Panc1 (cell line): ENCODE measurements around the gene COQ2. TPM values are rescaled to one million over a fixed set of nuclear protein-coding genes. Genes with fewer than 3 reads are reported as not detected.
"Not testable (repeated sequence)": the region's sequence is repeated elsewhere in the genome, so short reads cannot be mapped to it uniquely, and the experiment has no call there.

Experiments
- ATAC-seq: fragments of 200-7000 bp; cut with Tn5 transposase; 2 replicates; pipeline ENCODE4 v1.9.1; 2020; ENCODE audit warnings: mild to moderate bottlenecking, moderate library complexity
- BruUV-seq: library from RNA; stranded (reverse); fragments of 400-500 nt; replicated peaks from 2 replicates; lab custom pipeline; 2021; lab: Mats Ljungman, UMichigan
- CTCF ChIA-PET: fragments of 300-600 bp; sonication (Branson Sonifier 250); formaldehyde crosslinking; loops from one replicate; lab custom pipeline; 2022; ENCODE audit warnings: antibody characterized with exemption; lab: Charles Lee
- POLR2A ChIA-PET: fragments of 300-600 bp; sonication (Branson Sonifier 250); formaldehyde crosslinking; loops from one replicate; lab custom pipeline; 2022; ENCODE audit warnings: antibody characterized with exemption; lab: Charles Lee
- DNase-seq: peaks from one replicate; pipeline ENCODE4 v3.0.0-alpha.2; 2010; ENCODE audit warnings: low read depth, low spot score
- H3K27ac ChIP-seq: 2 replicates; pipeline ENCODE4 v1.5.1; 2011; ENCODE audit warnings: mild to moderate bottlenecking, low read length, inconsistent platforms
- H3K27me3 ChIP-seq: fragments of 200-500 bp; sonication (Bioruptor generic); 2 replicates; pipeline ENCODE4 v1.6.0; 2014; ENCODE audit warnings: low read length, inconsistent platforms; ENCODE audit not compliant: control insufficient read depth, insufficient read depth
- H3K36me3 ChIP-seq: fragments of 200-500 bp; sonication (Bioruptor generic); 2 replicates; pipeline ENCODE4 v1.5.1; 2014; ENCODE audit warnings: inconsistent platforms, mild to moderate bottlenecking, low read length, moderate library complexity; ENCODE audit not compliant: control insufficient read depth, insufficient read depth
- H3K4me1 ChIP-seq: 2 replicates; pipeline ENCODE4 v1.5.1; 2011; ENCODE audit warnings: inconsistent platforms, mild to moderate bottlenecking, low read length, moderate library complexity; ENCODE audit not compliant: control insufficient read depth, insufficient read depth
- H3K4me3 ChIP-seq, 2 experiments: 2 replicates each; pipeline ENCODE4 v1.5.1; 2011 to 2012; ENCODE audit warnings: low read depth in 2 of 2, low read length in 2 of 2, mild to moderate bottlenecking in 2 of 2, inconsistent platforms in 1 of 2, moderate library complexity in 1 of 2
- H3K9me3 ChIP-seq: fragments of 200-500 bp; sonication (Bioruptor generic); 2 replicates; pipeline ENCODE4 v1.5.1; 2014; ENCODE audit warnings: low read depth, mild to moderate bottlenecking, inconsistent platforms, low read length, moderate library complexity; ENCODE audit not compliant: control insufficient read depth, insufficient read depth
- POLR2AphosphoS5 ChIP-seq: IDR thresholded peaks from 2 replicates; pipeline ENCODE4 v1.6.1; 2012; ENCODE audit warnings: mild to moderate bottlenecking, low read depth, low read length, moderate library complexity
- SIN3A ChIP-seq: IDR thresholded peaks from 2 replicates; pipeline ENCODE4 v1.6.1; 2012; ENCODE audit warnings: low read depth, mild to moderate bottlenecking, low read length, moderate library complexity, borderline replicate concordance; ENCODE audit not compliant: insufficient read depth
- TCF7L2 ChIP-seq: IDR thresholded peaks from 2 replicates; pipeline ENCODE4 v1.6.1; 2011; ENCODE audit warnings: mild to moderate bottlenecking, low read depth, low read length, inconsistent platforms
- in situ Hi-C: cut with HindIII; loops from 2 replicates; pipeline ENCODE4 v1.10.0; 2016; ENCODE audit warnings: low sequenced_read_pairs, low pct_unique_long_range_greater_than_20kb
- intact Hi-C: fragments of 100-400 bp; cut with micrococcal nuclease; formaldehyde crosslinking; loops from one replicate; pipeline ENCODE4 v1.10.0; 2022; ENCODE audit not compliant: unreplicated experiment
- total RNA-seq: library from RNA; stranded (reverse); gene quantifications from one replicate; pipeline ENCODE4 v1.2.1, GENCODE V29; 2021; ENCODE audit not compliant: unreplicated experiment
- TF ChIP-seq, protein P1 (sequence below), 2 experiments: IDR thresholded peaks; 2 replicates each; pipeline ENCODE4 v1.6.1; 2011 to 2012; ENCODE audit warnings: low read depth in 2 of 2, control low read depth in 1 of 2, low read length in 1 of 2, mild to moderate bottlenecking in 1 of 2, moderate library complexity in 1 of 2; ENCODE audit not compliant: insufficient read depth in 1 of 2
- TF ChIP-seq, protein P2 (sequence below): fragments of 450-650 bp; IDR thresholded peaks from 2 replicates; pipeline ENCODE4 v1.5.1; 2017; ENCODE audit warnings: mild to moderate bottlenecking

Gene COQ2
- total RNA-seq, 1 experiment from 2014 or later: 28.1 TPM

DNA sequence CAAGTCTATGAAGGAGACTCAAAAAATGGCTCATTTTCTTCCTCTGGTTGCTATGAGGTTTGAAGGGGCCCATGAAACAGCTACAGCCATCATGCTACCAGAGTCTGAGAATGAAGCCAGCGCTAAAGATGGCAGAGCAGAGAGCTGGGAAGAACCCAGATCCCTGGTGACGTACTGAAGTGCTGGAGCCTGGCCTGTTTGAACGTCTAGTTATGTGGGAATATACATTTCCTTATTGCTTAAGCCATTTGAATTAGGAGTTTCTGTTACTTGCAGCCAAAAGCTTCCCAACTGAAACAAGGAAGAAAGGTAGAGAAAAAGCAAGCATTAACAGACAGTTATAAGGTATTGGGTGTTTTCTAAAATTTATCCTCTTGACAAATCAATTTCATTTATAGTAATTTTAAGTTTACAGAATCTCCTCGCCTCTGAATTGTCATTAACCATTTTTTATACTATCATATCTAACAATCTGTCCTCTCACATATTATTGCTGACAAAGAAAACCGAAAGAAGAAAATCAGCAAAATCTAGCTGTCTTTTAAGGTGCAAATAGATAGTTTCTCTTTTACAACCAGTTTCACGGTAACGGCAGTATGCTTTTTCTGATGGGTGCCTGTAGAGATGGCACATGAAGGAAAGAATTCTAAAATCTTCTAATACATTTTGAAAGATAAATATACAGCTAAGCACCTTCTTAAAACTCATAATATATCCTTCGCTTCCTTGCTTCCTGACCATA lies 8.9 kb upstream of the COQ2 start:
- ChIA-PET POLR2A (no interaction called here), CTCF (interaction anchor here (0.7 kb wide), 1 partner anchor 13 kb away, joined by 3 read pairs; no protein-coding TSS in a partner anchor)
- ATAC-seq (no peak), DNase-seq (no peak)
- H3K36me3 ChIP-seq: no peaks in the 10 kb centered on the region
- no peaks in the 10 kb centered on the region for H3K9me3 ChIP-seq
- H3K4me1 ChIP-seq: no peaks in the 10 kb centered on the region
- no peak overlapping the region for H3K4me3 ChIP-seq
- no peak overlapping the region for H3K27ac ChIP-seq
- no peak for TF ChIP-seq POLR2AphosphoS5
- no peak for TF ChIP-seq SIN3A
- no TSS peak for BruUV-seq
- intact Hi-C loops: no loop called here
- in situ Hi-C loops: no loop called here
- no peaks in the 10 kb centered on the region for H3K27me3 ChIP-seq

DNA sequence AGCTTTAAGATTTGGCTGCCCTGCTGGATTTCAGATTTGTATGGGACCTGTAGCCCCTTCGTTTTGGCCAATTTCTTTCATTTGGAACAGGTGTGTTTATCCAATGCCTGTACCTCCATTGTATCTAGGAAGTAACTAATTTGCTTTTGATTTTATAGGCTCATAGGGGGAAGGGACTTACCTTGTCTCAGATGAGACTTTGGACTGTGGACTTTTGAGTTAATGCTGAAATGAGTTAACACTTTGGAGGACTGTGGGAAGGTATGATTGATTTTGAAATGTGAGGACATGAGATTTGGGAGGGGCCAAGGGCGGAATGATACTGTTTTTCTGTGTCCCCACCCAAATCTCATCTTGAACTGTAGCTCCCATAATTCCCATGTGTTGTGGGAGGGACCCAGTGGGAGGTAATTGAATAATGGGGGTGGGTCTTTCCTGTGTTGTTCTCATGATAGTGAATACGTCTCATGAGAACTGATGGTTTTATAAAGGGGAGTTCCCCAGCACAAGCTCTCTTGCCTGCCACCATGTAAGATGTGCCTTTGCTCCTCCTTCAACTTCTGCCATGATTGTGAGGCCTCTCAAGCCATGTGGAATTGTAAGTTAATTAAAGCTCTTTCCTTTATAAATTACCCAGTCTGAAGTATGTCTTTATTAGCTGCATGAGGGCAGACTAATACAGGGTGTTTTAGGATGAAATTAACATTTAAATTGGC lies 5.6 kb upstream of the COQ2 start:
- H3K9me3 ChIP-seq, BruUV-seq, H3K4me3 ChIP-seq, H3K27me3 ChIP-seq, DNase-seq, H3K4me1 ChIP-seq, intact Hi-C loops, CTCF ChIA-PET, H3K36me3 ChIP-seq, ATAC-seq, H3K27ac ChIP-seq, POLR2A ChIA-PET, in situ Hi-C loops: not testable (repeated sequence)

DNA sequence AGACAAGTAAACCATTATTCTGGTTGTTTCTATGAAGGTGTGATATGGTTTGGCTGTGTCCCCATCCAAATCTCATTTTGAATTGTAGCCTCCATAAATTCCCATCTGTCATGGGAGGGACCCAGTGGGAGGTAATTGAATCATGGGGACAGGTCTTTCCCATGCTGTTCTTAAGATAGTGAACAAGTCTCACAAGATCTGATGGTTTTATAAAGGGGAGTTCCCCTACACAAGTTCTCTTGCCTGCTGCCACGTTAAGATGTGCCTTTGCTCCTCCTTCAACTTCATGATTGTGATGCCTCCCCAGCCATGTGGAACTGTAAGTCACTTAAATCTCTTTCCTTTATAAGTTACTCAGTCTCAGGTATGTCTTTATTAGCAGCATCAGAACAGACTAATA lies 3.8 kb upstream of the COQ2 start:
- in situ Hi-C loops, BruUV-seq, H3K36me3 ChIP-seq, H3K27me3 ChIP-seq, intact Hi-C loops, H3K27ac ChIP-seq, DNase-seq, H3K9me3 ChIP-seq, H3K4me3 ChIP-seq, H3K4me1 ChIP-seq, ATAC-seq, CTCF ChIA-PET, POLR2A ChIA-PET: not testable (repeated sequence)

DNA sequence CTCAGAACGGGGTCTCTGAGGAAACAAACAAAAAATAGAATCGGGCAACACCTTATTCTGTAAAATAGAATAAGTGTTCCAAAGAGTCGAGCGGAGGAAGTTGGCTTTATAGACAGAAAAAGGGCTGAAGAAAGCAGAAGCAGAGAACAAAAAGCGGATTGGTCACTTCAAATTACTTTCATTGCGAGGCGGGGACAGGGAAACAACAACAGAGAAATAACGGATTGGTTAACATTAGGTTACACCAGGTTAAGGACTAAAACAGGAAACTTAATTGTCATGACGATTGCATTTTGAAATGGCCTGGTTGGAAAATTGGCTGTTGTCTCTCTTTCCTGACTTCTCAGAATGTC lies 433 bp upstream of the COQ2 start:
- H3K27ac ChIP-seq: peak overlapping the region; percentile 98
- ATAC-seq (no peak), DNase-seq (no peak)
- TF ChIP-seq, protein P1, sequence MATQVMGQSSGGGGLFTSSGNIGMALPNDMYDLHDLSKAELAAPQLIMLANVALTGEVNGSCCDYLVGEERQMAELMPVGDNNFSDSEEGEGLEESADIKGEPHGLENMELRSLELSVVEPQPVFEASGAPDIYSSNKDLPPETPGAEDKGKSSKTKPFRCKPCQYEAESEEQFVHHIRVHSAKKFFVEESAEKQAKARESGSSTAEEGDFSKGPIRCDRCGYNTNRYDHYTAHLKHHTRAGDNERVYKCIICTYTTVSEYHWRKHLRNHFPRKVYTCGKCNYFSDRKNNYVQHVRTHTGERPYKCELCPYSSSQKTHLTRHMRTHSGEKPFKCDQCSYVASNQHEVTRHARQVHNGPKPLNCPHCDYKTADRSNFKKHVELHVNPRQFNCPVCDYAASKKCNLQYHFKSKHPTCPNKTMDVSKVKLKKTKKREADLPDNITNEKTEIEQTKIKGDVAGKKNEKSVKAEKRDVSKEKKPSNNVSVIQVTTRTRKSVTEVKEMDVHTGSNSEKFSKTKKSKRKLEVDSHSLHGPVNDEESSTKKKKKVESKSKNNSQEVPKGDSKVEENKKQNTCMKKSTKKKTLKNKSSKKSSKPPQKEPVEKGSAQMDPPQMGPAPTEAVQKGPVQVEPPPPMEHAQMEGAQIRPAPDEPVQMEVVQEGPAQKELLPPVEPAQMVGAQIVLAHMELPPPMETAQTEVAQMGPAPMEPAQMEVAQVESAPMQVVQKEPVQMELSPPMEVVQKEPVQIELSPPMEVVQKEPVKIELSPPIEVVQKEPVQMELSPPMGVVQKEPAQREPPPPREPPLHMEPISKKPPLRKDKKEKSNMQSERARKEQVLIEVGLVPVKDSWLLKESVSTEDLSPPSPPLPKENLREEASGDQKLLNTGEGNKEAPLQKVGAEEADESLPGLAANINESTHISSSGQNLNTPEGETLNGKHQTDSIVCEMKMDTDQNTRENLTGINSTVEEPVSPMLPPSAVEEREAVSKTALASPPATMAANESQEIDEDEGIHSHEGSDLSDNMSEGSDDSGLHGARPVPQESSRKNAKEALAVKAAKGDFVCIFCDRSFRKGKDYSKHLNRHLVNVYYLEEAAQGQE (IDR thresholded peaks at IDR 0.05; ENCODE audit: insufficient read depth in 1 of 2, low read depth in 2 of 2, low read length in 1 of 2): no peak
- no peak for TF ChIP-seq POLR2AphosphoS5
- TF ChIP-seq, protein P2, sequence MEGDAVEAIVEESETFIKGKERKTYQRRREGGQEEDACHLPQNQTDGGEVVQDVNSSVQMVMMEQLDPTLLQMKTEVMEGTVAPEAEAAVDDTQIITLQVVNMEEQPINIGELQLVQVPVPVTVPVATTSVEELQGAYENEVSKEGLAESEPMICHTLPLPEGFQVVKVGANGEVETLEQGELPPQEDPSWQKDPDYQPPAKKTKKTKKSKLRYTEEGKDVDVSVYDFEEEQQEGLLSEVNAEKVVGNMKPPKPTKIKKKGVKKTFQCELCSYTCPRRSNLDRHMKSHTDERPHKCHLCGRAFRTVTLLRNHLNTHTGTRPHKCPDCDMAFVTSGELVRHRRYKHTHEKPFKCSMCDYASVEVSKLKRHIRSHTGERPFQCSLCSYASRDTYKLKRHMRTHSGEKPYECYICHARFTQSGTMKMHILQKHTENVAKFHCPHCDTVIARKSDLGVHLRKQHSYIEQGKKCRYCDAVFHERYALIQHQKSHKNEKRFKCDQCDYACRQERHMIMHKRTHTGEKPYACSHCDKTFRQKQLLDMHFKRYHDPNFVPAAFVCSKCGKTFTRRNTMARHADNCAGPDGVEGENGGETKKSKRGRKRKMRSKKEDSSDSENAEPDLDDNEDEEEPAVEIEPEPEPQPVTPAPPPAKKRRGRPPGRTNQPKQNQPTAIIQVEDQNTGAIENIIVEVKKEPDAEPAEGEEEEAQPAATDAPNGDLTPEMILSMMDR: no peak
- no peak for TF ChIP-seq SIN3A
- no peak for TF ChIP-seq TCF7L2
- intact Hi-C loops (no loop called here), in situ Hi-C loops (no loop called here)
- no peaks in the 10 kb centered on the region for H3K27me3 ChIP-seq
- BruUV-seq: TSS peak; percentile 99
- ChIA-PET CTCF (interaction anchor here (1.0 kb wide), 1 partner anchor 175 kb away, joined by 5 read pairs; no protein-coding TSS in a partner anchor), POLR2A (interaction anchor here (0.7 kb wide), 2 partner anchors 13 to 361 kb away, joined by 3 read pairs; no protein-coding TSS in a partner anchor)
- H3K36me3 ChIP-seq: no peaks in the 10 kb centered on the region; the same call in 1 of the 2 replicates
- H3K4me3 ChIP-seq: peak overlapping the region; percentile 61 to 85
- no peaks in the 10 kb centered on the region for H3K9me3 ChIP-seq
- H3K4me1 ChIP-seq: peaks cover 32% of the 10 kb centered on the region
